NCI-H2196 (cell line): Measurements from ENCODE around the gene IKBIP.
"Not testable (repeated sequence)": the region's sequence is repeated elsewhere in the genome, so short reads cannot be mapped to it uniquely, and the experiment has no call there.

Source experiments
- DNase-seq: peaks from one replicate; lab custom pipeline; 2025; ENCODE audit not compliant: unreplicated experiment; lab: John Stamatoyannopoulos, UW

Gene IKBIP

GRCh38 chr12:98638009-98638408, 6.6 kb downstream of the IKBIP start:
- DNase-seq: no peak

GRCh38 chr12:98637068-98637467, 7.5 kb downstream of the IKBIP start:
- no peak for DNase-seq

GRCh38 chr12:98635657-98636323, 8.8 kb downstream of the IKBIP start:
- DNase-seq: peak; percentile 56

GRCh38 chr12:98618952-98619351, 25.6 kb downstream of the IKBIP start:
- no peak for DNase-seq

- DNase-seq: no peak
Measured at GRCh38 chr12:98612696-98613334, 31.8 kb downstream of the IKBIP start.

GRCh38 chr12:98610596-98610995, 34.0 kb downstream of the IKBIP start:
- DNase-seq: no peak

GRCh38 chr12:98606359-98606988, 38.1 kb downstream of the IKBIP start:
- no peak for DNase-seq

GRCh38 chr12:98601924-98602323, 42.7 kb downstream of the IKBIP start:
- DNase-seq: no peak

- not testable (repeated sequence) for DNase-seq
Measured at GRCh38 chr12:98597313-98597712, 47.3 kb downstream of the IKBIP start.

- no peak for DNase-seq
Measured at GRCh38 chr12:98595243-98595988, 49.2 kb downstream of the IKBIP start.

GRCh38 chr12:98594050-98594835, 50.3 kb downstream of the IKBIP start:
- DNase-seq: no peak

GRCh38 chr12:98593351-98594049, 51.1 kb downstream of the IKBIP start, which contains the start of gene SLC25A3:
Gene SLC25A3, plus strand, starts transcription at chr12:98593686. Its CDS starts 293 bp downstream, at chr12:98593979.
- peak; percentile 98 for DNase-seq

GRCh38 chr12:98592825-98593322, 51.7 kb downstream of the IKBIP start:
- no peak for DNase-seq

- DNase-seq: no peak
Measured at GRCh38 chr12:98591209-98591608, 53.4 kb downstream of the IKBIP start.

GRCh38 chr12:98587084-98587483, 57.5 kb downstream of the IKBIP start:
- DNase-seq: no peak

- no peak for DNase-seq
Measured at GRCh38 chr12:98582093-98582492, 62.5 kb downstream of the IKBIP start.

- no peak for DNase-seq
Measured at GRCh38 chr12:98581101-98581500, 63.5 kb downstream of the IKBIP start.

- no peak for DNase-seq
Measured at GRCh38 chr12:98580695-98581094, 63.9 kb downstream of the IKBIP start.

GRCh38 chr12:98579835-98580234, 64.8 kb downstream of the IKBIP start:
- DNase-seq: no peak

GRCh38 chr12:98579347-98579746, 65.2 kb downstream of the IKBIP start:
- no peak for DNase-seq
